PC-3 (cell line): ENCODE measurements around the gene DPH5.
"Not testable (repeated sequence)": the region's sequence is repeated elsewhere in the genome, so short reads cannot be mapped to it uniquely, and the experiment has no call there.

Source experiments
- EZH2 ChIP-seq: fragments of 300-600 bp; sonication (generic); IDR thresholded peaks from one replicate; pipeline ENCODE4 v1.6.1; 2017; ENCODE audit warnings: antibody characterized with exemption, mild to moderate bottlenecking, low read length; ENCODE audit not compliant: unreplicated experiment
- EZH2phosphoT487 ChIP-seq: fragments of 300-600 bp; sonication (generic); IDR thresholded peaks from 2 replicates; pipeline ENCODE4 v1.6.1; 2018; ENCODE audit warnings: mild to moderate bottlenecking, antibody characterized with exemption, low read length, borderline replicate concordance
- TF ChIP-seq, protein P1 (sequence below): fragments of 300-600 bp; sonication (generic); conservative IDR thresholded peaks from 2 replicates; pipeline ENCODE4 v1.5.1; 2017; ENCODE audit warnings: antibody characterized with exemption, low read depth, mild to moderate bottlenecking, low read length

DNA sequence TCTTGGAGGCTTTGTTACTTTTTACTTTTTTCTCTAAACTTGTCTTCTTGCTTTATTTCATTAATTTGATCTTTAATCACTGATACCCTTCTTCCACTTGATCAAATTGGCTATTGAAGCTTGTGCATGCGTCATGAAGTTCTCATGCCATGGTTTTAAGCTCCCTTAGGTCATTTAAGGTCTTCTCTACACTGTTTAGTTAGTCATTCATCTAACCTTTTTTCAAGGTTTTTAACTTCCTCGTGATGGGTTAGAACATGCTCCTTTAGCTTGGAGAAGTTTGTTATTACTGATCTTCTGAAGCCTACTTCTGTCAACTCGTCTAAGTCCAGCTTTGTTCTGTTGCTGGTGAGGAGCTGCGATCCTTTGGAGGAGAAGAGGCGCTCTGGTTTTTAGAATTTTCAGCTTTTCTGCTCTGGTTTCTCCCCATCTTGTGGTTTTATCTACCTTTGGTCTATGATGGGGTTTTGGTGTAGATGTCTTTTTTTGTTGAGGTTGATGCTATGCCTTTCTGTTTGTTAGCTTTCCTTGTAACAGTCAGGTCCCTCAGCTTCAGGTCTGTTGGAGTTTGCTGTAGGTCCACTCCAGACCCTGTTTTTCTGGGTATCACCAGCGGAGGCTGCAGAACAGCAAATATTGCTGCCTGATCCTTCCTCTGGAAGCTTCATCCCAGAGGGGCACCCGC, 76.7 kb downstream of the DPH5 start:
- TF ChIP-seq EZH2, EZH2phosphoT487: not testable (repeated sequence)
- TF ChIP-seq, protein P1, sequence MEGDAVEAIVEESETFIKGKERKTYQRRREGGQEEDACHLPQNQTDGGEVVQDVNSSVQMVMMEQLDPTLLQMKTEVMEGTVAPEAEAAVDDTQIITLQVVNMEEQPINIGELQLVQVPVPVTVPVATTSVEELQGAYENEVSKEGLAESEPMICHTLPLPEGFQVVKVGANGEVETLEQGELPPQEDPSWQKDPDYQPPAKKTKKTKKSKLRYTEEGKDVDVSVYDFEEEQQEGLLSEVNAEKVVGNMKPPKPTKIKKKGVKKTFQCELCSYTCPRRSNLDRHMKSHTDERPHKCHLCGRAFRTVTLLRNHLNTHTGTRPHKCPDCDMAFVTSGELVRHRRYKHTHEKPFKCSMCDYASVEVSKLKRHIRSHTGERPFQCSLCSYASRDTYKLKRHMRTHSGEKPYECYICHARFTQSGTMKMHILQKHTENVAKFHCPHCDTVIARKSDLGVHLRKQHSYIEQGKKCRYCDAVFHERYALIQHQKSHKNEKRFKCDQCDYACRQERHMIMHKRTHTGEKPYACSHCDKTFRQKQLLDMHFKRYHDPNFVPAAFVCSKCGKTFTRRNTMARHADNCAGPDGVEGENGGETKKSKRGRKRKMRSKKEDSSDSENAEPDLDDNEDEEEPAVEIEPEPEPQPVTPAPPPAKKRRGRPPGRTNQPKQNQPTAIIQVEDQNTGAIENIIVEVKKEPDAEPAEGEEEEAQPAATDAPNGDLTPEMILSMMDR, result not testable (repeated sequence)
